Stimulated activated CD4-positive, alpha-beta T cell treated with anti-CD3 and anti-CD28 coated beads, Interleukin-15, amount 100 ng/mL, for 24 hours (primary cell): ENCODE data around the gene SEMA3E.
"Not testable (repeated sequence)": the region's sequence is repeated elsewhere in the genome, so short reads cannot be mapped to it uniquely, and the experiment has no call there.

Experiments used
- DNase-seq: peaks from one replicate; pipeline ENCODE4 v3.0.0-alpha.2; 2020

SEMA3E gene

DNA sequence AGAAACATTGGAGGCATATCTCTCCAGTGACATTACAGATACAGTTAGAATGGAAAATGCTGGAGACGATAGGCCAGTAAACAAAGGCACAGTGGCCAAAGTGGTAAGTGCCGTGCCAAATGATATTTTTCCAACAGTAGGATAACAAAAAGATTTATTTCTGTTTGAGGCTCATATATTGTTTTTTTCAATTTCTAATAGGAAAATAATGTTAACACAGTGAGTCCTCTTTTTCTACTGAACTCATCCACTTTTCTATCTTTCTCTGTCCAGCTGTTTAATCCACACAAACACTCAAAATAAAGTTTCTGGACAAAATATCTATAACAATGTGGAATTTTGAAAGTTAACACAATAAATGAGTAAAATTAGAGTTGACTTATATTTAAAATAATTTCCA, 201.3 kb downstream of the SEMA3E start:
- DNase-seq = no peak

DNA sequence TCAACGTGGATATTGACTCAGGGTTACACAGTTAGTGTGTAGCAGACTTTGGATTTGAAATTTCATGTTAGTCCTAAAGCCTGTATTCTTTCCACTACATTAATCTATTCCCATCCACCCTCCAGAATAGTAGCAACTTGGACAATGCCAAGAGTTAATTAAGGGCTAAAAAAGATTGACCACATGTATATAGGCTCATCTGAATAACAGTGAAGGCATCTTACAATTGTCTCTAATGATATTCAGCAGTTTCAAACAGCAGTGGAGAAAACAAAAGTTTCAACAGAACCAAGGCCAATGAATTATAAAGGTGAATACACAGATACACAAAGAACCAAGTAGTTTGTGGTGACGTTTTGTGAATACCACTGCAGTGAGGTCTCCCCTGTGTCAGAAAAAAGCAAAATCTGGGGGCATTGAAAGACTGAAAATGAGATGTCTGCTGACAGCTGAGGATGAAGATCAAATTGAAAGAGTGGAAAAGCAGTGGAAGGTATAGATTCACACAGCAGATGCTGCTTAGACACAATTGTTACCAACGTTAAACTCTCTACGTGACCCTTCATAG, 202.8 kb downstream of the SEMA3E start:
- no peak for DNase-seq

DNA sequence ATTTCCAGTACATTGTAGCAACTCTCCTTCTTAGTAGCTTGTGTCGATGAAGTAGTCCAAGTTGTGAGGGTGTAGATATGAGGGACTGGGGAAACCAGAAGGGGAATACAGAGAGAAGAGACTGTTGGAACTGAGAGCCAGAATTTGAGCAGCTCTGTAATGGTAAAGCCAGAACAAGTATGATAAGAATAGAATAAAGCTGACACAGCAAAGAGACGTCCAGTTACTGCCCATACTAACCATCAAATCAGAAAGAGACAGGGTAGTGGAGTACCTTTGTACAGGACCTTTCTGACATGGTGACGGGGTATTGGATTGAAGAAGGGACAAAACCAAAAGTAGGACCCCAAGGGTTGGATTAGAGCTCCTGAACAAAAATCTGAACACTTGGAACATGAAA, 206.0 kb downstream of the SEMA3E start:
- DNase-seq = no peak

DNA sequence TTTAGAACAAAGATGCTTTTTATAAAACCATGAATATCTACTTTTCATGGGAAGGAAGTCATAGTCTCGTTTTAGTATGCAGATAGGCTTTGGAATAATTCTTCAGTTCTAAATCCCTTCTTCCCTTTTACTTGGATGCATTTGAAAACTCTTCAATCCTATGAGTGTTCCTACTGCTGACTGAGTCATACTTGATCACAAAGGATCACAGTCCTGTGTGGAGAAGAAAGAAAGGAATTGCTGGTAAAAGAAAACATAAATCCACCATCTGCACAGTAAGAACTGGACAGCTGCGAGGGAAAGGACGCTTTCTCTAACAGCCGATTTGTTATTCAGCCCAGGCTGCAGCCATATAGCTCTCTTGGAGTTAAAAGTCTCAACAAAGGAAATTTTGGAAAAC, 209.9 kb downstream of the SEMA3E start:
- no peak for DNase-seq

DNA sequence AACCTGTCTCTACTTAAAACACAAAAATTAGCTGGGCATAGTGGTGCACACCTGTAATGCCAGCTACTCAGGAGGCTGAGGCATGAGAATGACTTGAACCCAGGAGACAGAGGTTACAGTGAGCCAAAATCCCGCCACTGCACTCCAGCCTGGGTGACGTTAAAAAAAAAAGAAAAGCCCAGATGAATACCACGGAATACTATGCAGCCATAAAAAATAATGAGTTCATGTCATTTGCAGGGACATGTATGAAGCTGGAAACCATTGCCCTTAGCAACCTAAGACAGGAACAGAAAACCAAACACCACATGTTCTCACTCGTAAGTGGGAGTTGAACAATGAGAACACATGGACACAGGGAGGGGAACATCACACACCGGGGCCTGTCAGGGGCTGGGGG, 218.7 kb downstream of the SEMA3E start:
- DNase-seq = not testable (repeated sequence)

DNA sequence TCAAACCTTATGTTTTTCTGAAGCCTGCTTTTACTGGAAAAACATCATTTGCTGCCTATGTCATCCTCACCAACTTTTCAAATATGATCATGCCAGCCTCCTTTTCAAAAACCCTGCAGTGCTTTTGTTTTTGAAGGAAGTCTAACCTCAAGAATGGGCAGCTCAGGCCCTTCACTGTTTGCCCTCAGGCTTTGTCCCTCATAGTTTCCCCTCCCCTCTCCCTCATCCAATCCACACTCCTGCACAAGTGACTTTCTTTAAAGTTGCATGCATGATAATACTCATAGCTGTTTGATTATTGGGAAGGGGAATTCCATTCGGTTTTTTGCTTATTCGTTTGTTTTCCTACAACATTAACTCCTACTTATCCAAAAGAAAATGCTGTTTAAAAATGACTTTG, 219.4 kb downstream of the SEMA3E start:
- no peak for DNase-seq

DNA sequence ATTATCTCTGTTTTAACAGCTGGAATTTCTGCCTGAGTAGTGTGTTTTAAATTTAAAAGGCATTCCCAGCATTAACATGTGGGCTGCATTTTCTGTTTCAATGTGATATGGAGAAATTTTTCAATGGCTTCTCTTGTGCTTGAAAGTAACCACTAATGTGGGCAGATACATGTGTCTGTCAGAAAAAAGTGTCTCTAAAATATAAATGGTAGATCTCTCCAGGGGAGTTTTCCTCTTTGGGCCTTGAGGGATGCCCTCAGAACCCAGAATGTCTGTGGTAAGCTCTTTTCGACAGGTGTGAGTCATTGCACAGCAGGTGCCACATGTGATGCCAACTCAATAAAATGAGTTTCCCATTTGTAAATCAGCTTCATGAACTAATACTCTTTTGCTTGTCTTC, 221.1 kb downstream of the SEMA3E start:
- DNase-seq = no peak

DNA sequence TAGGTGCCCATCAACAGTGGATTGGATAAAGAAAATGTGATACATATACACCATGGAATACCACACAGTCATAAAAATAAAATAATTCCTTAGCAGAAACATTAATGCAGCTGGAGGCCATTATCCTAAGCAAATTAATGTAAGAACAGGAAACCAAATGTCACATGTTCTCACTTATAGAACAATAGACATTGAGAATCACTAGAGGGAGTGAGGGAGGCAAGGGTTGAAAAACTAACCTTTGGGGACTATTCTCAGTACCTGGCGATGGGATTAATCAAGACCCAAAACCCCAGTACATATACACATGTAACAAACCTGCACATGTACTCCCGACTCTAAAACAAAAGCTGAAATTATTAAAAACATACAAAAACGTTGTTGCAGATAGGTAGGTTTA, 222.6 kb downstream of the SEMA3E start:
- no peak for DNase-seq

DNA sequence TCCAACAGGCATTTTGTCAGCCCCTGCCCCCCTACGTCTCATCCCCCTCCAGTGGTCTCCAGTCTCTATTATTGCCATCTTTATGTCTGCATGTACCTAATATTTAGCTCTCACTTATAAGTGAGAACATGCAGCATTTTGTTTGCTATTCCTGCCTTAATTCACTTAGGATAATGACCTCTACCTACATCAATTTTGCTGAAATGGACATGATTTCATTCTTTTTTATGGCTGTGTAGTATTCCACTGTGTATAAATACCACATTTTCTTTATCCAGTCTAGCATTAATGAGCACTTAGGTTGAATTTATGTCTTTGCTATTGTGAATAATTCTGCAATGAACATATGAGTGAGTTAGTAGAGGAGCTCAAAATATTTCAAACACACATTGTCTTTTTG, 229.9 kb downstream of the SEMA3E start:
- DNase-seq = no peak

DNA sequence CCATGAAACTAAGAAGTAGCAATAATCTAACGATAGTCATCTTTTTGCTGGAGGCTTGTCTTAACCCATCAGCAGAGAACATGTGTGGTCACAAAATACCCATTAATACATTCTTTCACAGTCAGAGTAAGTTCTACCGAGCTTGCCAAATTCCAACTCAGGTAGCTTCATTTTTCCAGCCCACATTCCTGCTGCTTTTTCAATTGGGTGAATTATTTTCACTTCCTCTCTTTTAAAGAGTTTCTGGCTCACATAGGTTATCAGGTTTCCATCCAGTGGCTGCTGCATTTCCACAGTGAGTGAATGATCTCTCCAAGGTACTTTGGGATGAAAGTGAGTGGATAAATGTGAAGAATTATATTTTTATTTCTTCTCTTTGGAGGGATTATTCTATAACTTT, 233.1 kb downstream of the SEMA3E start:
- DNase-seq = no peak

DNA sequence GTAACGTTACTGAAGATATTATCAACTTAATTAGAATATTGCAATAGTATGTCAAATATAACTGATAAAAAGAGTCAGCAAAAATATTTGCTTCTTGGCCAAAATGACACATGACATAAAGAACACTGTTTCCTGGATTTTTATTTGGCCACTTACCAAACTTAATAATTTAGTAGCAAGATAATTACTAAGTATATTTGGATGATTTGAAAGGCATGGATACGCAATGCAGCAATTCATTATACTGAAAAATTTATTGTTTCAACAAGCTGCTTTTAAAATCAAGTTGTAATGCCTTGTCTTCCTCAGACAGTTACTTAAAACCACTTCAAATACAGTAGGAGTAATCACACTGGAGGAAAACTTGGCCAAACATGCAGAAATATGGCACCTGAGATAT, 234.0 kb downstream of the SEMA3E start:
- DNase-seq = no peak

DNA sequence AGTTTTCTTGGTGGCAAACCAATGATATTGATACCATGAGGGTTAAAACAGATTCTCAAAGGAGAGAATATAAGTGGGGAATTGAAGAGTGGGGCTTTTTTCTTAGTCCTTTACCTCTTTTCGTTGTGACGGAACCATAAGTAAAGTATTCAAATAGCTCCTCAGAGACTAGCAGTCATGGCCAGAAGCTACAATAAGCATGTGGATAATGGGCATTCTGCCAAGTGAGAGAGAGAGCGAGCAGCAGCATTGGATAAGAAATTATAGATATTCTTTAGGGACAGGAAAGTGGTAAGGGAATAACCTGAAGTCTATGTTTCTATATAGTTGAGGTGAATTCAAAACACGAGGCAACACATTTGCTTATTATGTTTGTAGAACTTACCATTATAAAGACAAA, 235.1 kb downstream of the SEMA3E start:
- no peak for DNase-seq

DNA sequence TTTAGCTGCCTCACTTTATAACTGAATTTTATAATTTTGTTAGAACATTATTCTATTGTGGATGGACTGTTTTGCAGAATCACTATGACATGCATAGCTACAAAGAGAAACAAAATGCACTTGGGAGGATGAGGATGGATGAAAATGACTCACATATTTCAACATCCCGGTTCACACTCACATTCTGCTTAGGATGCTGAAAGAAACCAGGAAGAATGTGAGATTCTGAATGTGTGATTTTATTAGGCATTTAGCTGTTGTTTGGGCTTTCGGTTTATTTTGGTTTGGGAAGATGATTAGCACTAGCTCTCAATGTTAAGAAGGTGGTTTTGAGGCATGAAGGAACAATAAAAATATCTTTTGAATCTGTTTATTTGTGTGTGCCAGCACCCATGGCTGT, 235.5 kb downstream of the SEMA3E start:
- DNase-seq = no peak

DNA sequence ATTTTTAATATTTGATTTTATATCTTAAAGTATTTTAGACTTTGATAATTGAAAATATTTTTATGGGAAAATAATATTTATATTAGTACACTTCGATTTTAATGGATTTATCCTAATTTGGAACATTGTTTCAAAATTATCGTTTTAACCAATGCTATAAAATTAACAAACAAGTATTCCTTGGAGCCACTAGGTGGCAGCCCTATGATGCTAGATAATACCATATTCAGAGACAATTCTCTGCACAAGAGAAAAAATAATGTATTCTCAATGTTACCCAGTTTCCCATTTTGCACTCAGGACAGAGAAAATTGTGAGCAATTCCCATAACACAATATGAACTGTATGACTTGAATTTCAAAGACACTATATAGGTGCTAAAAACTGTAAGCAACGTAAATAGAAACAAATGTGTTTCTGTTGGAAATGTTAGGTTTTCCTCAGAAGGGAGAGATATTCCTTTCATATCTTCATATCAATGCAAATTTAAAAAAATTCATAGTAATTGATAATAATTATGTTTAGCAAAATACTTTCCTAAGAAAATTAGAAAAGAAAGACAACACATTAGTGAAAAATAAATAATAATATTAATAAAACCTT, 237.8 kb downstream of the SEMA3E start:
- DNase-seq = no peak

DNA sequence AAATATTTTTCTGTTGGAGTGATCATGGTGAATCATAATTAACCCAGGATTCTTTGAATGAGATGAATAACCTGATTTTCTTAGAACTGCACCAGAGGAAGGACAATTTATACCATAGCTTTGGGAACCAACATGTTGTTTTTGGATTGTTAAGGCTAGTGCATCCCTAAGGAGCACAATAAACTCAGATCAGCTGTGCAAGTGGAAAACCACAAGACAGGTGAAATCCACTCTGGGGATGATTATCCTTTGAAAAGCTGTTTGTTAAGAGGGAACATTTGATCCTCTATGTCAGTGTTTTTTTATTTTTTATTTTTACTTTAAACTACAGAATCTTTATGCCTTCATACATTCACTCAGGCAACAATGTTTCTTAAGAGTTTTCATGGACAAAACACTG, 254.2 kb downstream of the SEMA3E start:
- DNase-seq = no peak

DNA sequence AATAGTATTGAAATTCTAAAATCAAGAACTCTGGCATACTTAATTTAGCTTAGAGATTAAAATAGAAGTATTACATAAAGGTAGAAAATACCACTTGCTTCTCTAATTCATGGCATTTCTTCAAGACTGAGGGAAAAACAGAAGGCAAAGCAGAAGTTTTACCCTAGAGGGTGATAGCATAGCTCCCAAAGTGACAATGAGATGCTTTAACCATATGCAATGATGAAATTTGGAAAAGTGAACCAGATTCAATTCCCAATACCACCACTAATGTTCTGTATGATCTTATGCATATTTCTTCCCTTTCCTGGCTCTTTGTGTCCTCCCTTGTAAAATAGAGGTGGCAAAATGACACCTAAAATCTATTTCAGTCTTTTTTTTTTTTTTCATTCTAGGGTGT, 260.5 kb downstream of the SEMA3E start:
- no peak for DNase-seq

DNA sequence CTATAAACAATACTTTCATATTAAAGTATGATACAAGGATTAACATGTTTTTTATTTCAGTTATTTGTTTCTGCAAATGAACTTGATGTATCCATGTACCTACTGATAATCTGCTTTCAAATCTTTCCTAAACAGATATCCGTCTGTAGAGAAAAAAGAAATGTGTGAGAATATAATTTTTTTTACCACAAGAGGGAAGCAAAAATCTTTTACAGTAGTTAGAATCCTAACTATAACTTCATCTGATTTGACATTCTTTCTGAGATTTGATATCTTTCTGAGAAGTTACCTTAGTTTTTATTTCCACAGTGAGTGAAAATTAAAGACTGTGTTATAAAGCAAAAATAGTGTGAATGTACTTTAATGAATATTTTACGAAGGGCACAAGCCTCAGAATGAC, 282.3 kb downstream of the SEMA3E start:
- DNase-seq = no peak

DNA sequence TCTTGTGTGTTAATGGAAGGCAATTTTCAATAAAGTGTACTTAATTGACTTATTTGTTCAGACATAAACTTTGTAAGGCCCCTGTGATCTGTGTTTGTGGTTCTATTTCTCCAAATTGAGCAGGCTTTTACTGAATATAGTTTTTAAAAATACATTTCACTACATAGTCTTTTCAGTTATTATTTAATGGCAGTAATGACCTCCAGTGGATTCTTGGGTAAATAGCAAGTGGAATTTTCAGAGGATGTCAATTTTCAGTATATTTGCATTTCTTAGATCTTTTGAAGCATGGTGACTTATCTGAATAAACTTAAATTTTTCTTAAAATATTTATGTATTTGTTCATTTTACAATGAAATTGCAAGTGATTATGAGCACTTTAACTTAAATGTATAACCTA, 283.2 kb downstream of the SEMA3E start:
- no peak for DNase-seq

DNA sequence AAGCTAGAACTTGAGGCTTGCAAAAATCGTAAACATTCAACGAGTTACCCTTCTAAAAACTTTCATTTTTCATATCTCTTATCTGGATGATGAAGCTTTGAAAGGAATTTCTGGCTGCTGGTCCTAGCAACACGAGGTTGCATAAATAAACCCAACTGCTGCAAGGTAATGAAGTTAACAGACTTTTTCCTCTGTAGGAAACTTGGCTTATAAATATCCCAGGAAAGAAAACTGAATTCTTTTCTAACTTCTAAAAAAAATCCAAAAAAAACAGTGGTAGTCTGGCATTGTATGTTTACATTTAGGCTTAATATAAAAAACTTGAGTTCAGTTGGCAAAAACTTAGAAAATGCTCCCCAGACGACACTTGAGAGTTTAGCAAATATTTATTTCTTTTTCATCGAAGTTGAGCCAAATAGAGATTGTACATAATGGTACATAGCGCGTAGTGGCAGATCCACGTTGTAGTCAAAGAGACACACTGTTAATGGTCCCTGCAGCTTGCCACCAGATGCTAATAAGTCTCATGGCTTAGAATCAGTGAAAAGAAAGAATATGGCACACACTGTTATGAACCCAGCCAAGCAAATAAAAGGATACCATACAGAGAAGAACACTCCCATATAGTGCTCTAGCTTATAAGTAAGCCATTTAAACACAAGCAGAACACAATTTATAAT, 285.9 kb downstream of the SEMA3E start:
- DNase-seq = no peak

DNA sequence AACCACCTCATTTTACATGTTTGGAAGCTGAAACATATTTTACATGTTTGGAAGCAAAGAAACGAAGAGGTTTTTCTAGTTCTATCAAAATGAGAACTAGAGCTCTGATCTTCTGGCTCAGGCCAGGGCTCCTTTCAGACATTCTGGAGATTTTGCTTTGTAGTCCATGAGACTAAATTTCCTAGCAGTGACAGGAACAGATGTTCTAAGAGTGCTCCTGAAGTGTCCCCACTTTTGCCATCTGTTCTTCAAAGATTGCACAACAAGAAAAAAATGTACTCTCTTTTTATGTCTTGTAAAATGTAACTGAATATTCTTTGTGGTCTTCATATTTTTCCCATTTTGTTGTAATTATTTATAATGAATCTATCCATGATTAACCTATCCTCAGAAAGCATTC, 289.8 kb downstream of the SEMA3E start:
- DNase-seq = no peak

DNA sequence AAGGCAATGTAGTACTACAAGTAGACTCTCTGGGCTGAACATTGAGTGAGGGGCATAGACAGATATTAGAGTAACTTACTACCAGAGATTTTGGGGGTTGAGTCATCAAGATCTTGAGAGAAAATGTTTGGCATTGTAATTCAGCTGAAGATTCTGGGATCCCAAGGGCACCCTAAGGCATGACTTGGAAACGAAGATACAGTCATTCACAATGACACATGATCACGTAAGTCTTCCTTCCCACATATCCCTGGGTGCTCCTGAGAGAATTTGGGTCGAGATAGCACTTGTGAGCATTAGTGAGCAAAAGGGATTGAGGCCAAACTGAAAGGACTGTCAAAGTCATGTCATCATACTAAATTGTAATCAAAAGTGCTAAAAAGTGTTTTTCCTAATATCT, 293.8 kb downstream of the SEMA3E start:
- DNase-seq = no peak

DNA sequence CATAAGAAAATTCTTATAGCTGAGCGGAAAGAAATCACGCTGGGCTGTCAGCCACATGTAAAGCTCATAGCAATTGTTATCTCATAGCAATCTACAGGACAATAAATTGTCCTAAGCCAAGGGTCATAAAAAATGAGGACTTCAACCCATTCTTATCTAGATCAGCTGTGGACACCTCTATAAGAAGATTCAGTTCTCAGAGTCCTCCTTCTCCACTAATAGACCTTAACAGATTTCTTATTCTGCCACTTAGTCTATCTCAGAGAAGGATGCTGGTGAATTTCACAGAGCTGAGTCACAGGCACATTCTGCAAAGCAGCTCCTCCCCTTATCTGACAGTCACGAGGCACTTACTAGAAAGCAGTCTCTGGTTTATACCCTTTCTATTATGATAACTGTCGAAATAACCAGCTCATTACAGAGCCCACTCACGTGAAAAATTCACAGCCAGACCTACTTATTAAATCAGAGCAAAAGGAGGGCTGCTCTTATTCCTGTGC, 300.9 kb downstream of the SEMA3E start:
- DNase-seq = no peak

DNA sequence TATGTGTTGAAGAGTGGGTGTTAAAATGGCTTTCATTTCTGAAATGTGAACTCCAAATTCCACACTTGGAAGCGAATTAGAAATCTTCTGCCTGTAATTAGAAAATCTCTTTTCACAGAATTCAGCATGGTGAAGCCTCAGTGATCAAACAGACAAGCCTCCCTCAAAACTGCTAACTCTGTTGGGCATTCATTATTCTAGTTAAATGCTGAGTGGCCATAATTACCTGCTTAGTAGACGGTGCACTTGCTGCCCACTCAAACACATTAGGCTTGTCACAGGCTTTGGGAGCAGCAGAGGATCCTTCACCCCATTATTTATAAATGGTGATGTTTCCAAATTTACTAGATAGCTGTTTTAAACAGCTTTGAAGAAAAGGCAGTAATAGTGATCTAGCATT, 309.0 kb downstream of the SEMA3E start:
- no peak for DNase-seq

DNA sequence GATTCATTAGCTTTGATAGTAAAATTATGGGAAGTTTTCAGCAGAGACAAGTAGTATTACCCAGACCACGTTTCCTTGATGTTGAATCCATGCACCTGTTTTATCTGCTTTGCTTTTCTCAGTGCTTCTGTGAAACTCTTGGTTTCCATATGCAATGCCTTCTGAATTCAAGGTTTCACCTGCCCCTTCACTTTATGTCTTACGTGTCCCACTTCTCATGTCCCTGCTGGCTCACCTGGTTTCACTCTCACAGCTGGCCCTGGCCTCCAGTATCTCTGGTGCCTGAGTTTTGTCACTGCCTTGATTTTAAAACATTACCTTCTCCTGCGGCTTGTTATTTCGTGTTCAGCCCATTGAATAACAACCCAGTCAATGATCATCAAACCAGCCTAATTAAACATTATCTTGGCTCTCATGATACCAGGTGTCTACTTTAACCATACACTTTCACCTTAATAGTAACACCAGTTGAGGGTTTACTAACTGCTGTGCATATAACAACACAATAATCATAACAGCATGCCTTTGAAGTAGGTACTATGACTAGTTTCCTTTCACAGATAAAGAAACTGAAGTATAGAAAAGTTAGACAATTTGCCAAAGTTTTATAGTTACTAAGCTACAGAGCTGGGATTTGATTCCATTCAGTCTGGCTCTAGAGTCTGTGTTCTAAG, 310.5 kb downstream of the SEMA3E start:
- DNase-seq = no peak
